ENCODE results near the gene MRPL45.

The MRPL45 gene

GRCh38 chr17:38325221-38325851, 28.4 kb downstream of the MRPL45 start:
- DNase-seq: no peak

GRCh38 chr17:38326996-38327792, 30.2 kb downstream of the MRPL45 start:
- peak; percentile 47 to 65 for DNase-seq

- no peak for DNase-seq
These were observed 31.0 kb downstream of the MRPL45 start for GRCh38 chr17:38327936-38328335.

GRCh38 chr17:38328620-38329019, 31.7 kb downstream of the MRPL45 start:
- DNase-seq: no peak

GRCh38 chr17:38329284-38329683, 32.3 kb downstream of the MRPL45 start:
- no peak for DNase-seq

GRCh38 chr17:38329808-38330730, 33.1 kb downstream of the MRPL45 start:
- DNase-seq: no peak

GRCh38 chr17:38330941-38331411, 34.0 kb downstream of the MRPL45 start:
- no peak for DNase-seq

GRCh38 chr17:38332735-38333134, 35.8 kb downstream of the MRPL45 start:
- DNase-seq: no peak

GRCh38 chr17:38333635-38334295, 36.8 kb downstream of the MRPL45 start:
- peak in 1 of 2 donors; percentile 49 for DNase-seq

- DNase-seq: no peak
These were observed 37.8 kb downstream of the MRPL45 start for GRCh38 chr17:38334480-38335364.

- DNase-seq: no peak
These were observed 39.9 kb downstream of the MRPL45 start for GRCh38 chr17:38336838-38337237.

GRCh38 chr17:38338053-38338452, 41.1 kb downstream of the MRPL45 start:
- DNase-seq: no peak

- no peak for DNase-seq
These were observed 41.6 kb downstream of the MRPL45 start for GRCh38 chr17:38338535-38338934.

- DNase-seq: no peak
These were observed 42.9 kb downstream of the MRPL45 start for GRCh38 chr17:38339891-38340290.

GRCh38 chr17:38341035-38341721, 44.2 kb downstream of the MRPL45 start:
- DNase-seq: no peak

- no peak for DNase-seq
These were observed 46.1 kb downstream of the MRPL45 start for GRCh38 chr17:38342886-38343607.

GRCh38 chr17:38343608-38344419, 46.8 kb downstream of the MRPL45 start, which contains the start of gene GPR179:
Gene GPR179, minus strand, starts transcription at chr17:38343956. Its CDS starts 167 bp downstream, at chr17:38343789.
- DNase-seq: no peak

- no peak for DNase-seq
These were observed 47.4 kb downstream of the MRPL45 start for GRCh38 chr17:38344420-38344745.

GRCh38 chr17:38345743-38346142, 48.8 kb downstream of the MRPL45 start:
- DNase-seq: no peak

All from inflammatory macrophage treated with lipopolysaccharide for 1 hour (primary cell).